Liver (tissue), 9 donors: ENCODE data around the gene SYNPO2. TPM values are rescaled to one million over a fixed set of nuclear protein-coding genes. Genes with fewer than 3 reads are reported as not detected.

Source experiments
- DNase-seq: peaks from one replicate; pipeline ENCODE4 v3.0.0-alpha.2; 2017; ENCODE audit warnings: low spot score
- H3K27ac ChIP-seq, 2 donors: one replicate each; pipeline ENCODE4 v1.7.0; 2013; ENCODE audit warnings: inconsistent platforms in 2 of 2, low read length in 2 of 2, control low read depth in 1 of 2, low read depth in 1 of 2, mild to moderate bottlenecking in 1 of 2
- H3K27me3 ChIP-seq, 4 donors: one replicate each; pipeline versions ENCODE4 v1.6.1 to v1.7.0; 2013; ENCODE audit warnings: low read length in 3 of 4, inconsistent platforms in 1 of 4, mild to moderate bottlenecking in 1 of 4, moderate library complexity in 1 of 4; ENCODE audit not compliant: control insufficient read depth in 4 of 4, insufficient read depth in 4 of 4
- H3K36me3 ChIP-seq, 4 donors: one replicate each; pipeline versions ENCODE4 v1.6.1 to v1.7.0; 2013; ENCODE audit warnings: low read length in 3 of 4, mild to moderate bottlenecking in 3 of 4, low read depth in 1 of 4, moderate library complexity in 1 of 4; ENCODE audit not compliant: control insufficient read depth in 4 of 4, insufficient read depth in 3 of 4
- H3K4me1 ChIP-seq, 4 donors: one replicate each; pipeline versions ENCODE4 v1.6.1 to v1.7.0; 2013; ENCODE audit warnings: low read length in 3 of 4, mild to moderate bottlenecking in 3 of 4, moderate library complexity in 1 of 4; ENCODE audit not compliant: control insufficient read depth in 4 of 4, insufficient read depth in 4 of 4
- H3K4me3 ChIP-seq, 3 donors: one replicate each; pipeline versions ENCODE4 v1.6.1 to v1.7.0; 2013; ENCODE audit warnings: low read length in 3 of 3, control low read depth in 1 of 3, low read depth in 1 of 3, mild to moderate bottlenecking in 1 of 3
- H3K9ac ChIP-seq, 2 donors: one replicate each; pipeline ENCODE4 v1.7.0; 2013; ENCODE audit warnings: low read length in 2 of 2, mild to moderate bottlenecking in 2 of 2, moderate library complexity in 2 of 2, control low read depth in 1 of 2, low read depth in 1 of 2
- H3K9me3 ChIP-seq, 4 donors: one replicate each; pipeline versions ENCODE4 v1.6.1 to v1.7.0; 2013; ENCODE audit warnings: low read length in 3 of 4; ENCODE audit not compliant: control insufficient read depth in 4 of 4
- ATF3 ChIP-seq: IDR thresholded peaks from 2 replicates; pipeline ENCODE4 v1.6.1; 2016; ENCODE audit warnings: antibody characterized with exemption
- CTCF ChIP-seq: fragments of 150-350 bp; IDR thresholded peaks from 2 replicates; pipeline ENCODE4 v1.5.1; 2017; ENCODE audit warnings: improper control_type of control experiment, low read depth, low read length; ENCODE audit not compliant: missing input control
- EGR1 ChIP-seq, 2 donors: IDR thresholded peaks; 2 replicates each; pipeline ENCODE4 v1.6.1; 2016 to 2018; ENCODE audit warnings: antibody characterized with exemption in 2 of 2, low read depth in 2 of 2
- FOXA1 ChIP-seq: IDR thresholded peaks from 2 replicates; pipeline ENCODE4 v1.6.1; 2016; ENCODE audit warnings: antibody characterized with exemption
- FOXA2 ChIP-seq: IDR thresholded peaks from 2 replicates; pipeline ENCODE4 v1.6.1; 2016; ENCODE audit warnings: antibody characterized with exemption
- GABPA ChIP-seq, 2 donors: IDR thresholded peaks in 1 of 2; conservative IDR thresholded peaks in 1 of 2; 2 replicates each; pipeline ENCODE4 v1.6.1; 2016; ENCODE audit warnings: antibody characterized with exemption in 2 of 2, mild to moderate bottlenecking in 1 of 2, moderate library complexity in 1 of 2
- HNF4A ChIP-seq, 2 donors: conservative IDR thresholded peaks; 2 replicates each; pipeline ENCODE4 v1.6.1; 2016; ENCODE audit warnings: antibody characterized with exemption in 2 of 2, mild to moderate bottlenecking in 2 of 2
- HNF4G ChIP-seq: IDR thresholded peaks from 2 replicates; pipeline ENCODE4 v1.6.1; 2016; ENCODE audit warnings: antibody characterized with exemption
- JUND ChIP-seq, 2 donors: IDR thresholded peaks; 2 replicates each; pipeline ENCODE4 v1.6.1; 2016; ENCODE audit warnings: antibody characterized with exemption in 2 of 2
- MAX ChIP-seq: IDR thresholded peaks from 2 replicates; pipeline ENCODE4 v1.6.1; 2016; ENCODE audit warnings: antibody characterized with exemption
- NR2F2 ChIP-seq: IDR thresholded peaks from 2 replicates; pipeline ENCODE4 v1.6.1; 2016; ENCODE audit warnings: antibody characterized with exemption
- RAD21 ChIP-seq, 2 donors: IDR thresholded peaks; 2 replicates each; pipeline ENCODE4 v1.6.1; 2016; ENCODE audit warnings: antibody characterized with exemption in 2 of 2, mild to moderate bottlenecking in 2 of 2
- REST ChIP-seq: IDR thresholded peaks from 2 replicates; pipeline ENCODE4 v1.6.1; 2016; ENCODE audit warnings: antibody characterized with exemption, mild to moderate bottlenecking
- RXRA ChIP-seq, 2 donors: IDR thresholded peaks; 2 replicates each; pipeline ENCODE4 v1.6.1; 2017 to 2018; ENCODE audit warnings: antibody characterized with exemption in 2 of 2, mild to moderate bottlenecking in 1 of 2
- SP1 ChIP-seq: IDR thresholded peaks from 2 replicates; pipeline ENCODE4 v1.6.1; 2018; ENCODE audit warnings: antibody characterized with exemption, mild to moderate bottlenecking
- TAF1 ChIP-seq: conservative IDR thresholded peaks from 2 replicates; pipeline ENCODE4 v1.6.1; 2016; ENCODE audit warnings: antibody characterized with exemption, mild to moderate bottlenecking
- YY1 ChIP-seq: IDR thresholded peaks from 2 replicates; pipeline ENCODE4 v1.6.1; 2016; ENCODE audit warnings: antibody characterized with exemption, mild to moderate bottlenecking
- ZBTB33 ChIP-seq: IDR thresholded peaks from 2 replicates; pipeline ENCODE4 v1.6.1; 2016; ENCODE audit warnings: antibody characterized with exemption
- polyA plus RNA-seq, 2 donors: library from polyadenylated mRNA; stranded (reverse) in 1 of 2; unstranded in 1 of 2; fragments of 200-250 nt in 1 of 2; fragments of >200 nt in 1 of 2; fragmentation: Nextera tagmentation in 1 of 2; extraction: Ambion mirVana in 1 of 2; gene quantifications; one replicate each; pipeline versions ENCODE4 v1.2.1 to v1.2.3, GENCODE V29; 2013 to 2015
- total RNA-seq, 2 donors: library from RNA; depleted of rRNA; stranded (reverse); fragments of >200 nt; gene quantifications; one replicate each; pipeline ENCODE4 v1.2.3, GENCODE V29; 2014
- donor health status: healthy.
- donor health status: healthy.
- donor health status: healthy.
- donor health status: healthy.
- donor health status: healthy.

SYNPO2 gene
- total and polyA plus RNA-seq, 4 donors: 2.4 to 10.9 (median 3.4) TPM

GRCh38 chr4:118962540-118962939, 73.9 kb downstream of the SYNPO2 start:
- H3K4me3 ChIP-seq: no peak overlapping the region
- H3K27me3 ChIP-seq: no peaks in the 10 kb centered on the region
- H3K9me3 ChIP-seq: no peaks in the 10 kb centered on the region
- H3K36me3 ChIP-seq: no peaks in the 10 kb centered on the region
- no peak overlapping the region for H3K9ac ChIP-seq
- TF ChIP-seq TAF1: no peak
- TF ChIP-seq RXRA (IDR thresholded peaks at IDR 0.05): no peak
- TF ChIP-seq JUND (IDR thresholded peaks at IDR 0.05): no peak
- no peak for TF ChIP-seq FOXA2
- TF ChIP-seq SP1: no peak
- no peak for TF ChIP-seq GABPA (IDR thresholded peaks at IDR 0.05 in 1 of 2, conservative IDR thresholded peaks at IDR 0.05 in 1 of 2)
- no peak for TF ChIP-seq FOXA1
- TF ChIP-seq CTCF: no peak
- no peak for TF ChIP-seq REST
- TF ChIP-seq YY1: no peak
- no peak for TF ChIP-seq HNF4G
- no peak for TF ChIP-seq ATF3
- TF ChIP-seq EGR1 (IDR thresholded peaks at IDR 0.05; ENCODE audit: low read depth in 2 of 2): no peak
- no peak for TF ChIP-seq ZBTB33
- no peak for TF ChIP-seq NR2F2
- no peak for TF ChIP-seq MAX
- TF ChIP-seq HNF4A (conservative IDR thresholded peaks at IDR 0.05): no peak
- no peak for TF ChIP-seq RAD21 (IDR thresholded peaks at IDR 0.05)
- no peak overlapping the region for H3K27ac ChIP-seq
- H3K4me1 ChIP-seq: no peaks in the 10 kb centered on the region
- DNase-seq: no peak
